ENCODE data around the gene SCGB1D1.

Gene SCGB1D1, protein sequence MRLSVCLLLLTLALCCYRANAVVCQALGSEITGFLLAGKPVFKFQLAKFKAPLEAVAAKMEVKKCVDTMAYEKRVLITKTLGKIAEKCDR

GRCh38 chr11:62190011-62190410 is at the start of gene SCGB1D1:
Gene SCGB1D1 (plus strand): TSS chr11:62190216. CDS start chr11:62190285, 69 bp downstream.
- no peak for DNase-seq (ENCODE audit: low read depth)
- TF ChIP-seq, protein P1, sequence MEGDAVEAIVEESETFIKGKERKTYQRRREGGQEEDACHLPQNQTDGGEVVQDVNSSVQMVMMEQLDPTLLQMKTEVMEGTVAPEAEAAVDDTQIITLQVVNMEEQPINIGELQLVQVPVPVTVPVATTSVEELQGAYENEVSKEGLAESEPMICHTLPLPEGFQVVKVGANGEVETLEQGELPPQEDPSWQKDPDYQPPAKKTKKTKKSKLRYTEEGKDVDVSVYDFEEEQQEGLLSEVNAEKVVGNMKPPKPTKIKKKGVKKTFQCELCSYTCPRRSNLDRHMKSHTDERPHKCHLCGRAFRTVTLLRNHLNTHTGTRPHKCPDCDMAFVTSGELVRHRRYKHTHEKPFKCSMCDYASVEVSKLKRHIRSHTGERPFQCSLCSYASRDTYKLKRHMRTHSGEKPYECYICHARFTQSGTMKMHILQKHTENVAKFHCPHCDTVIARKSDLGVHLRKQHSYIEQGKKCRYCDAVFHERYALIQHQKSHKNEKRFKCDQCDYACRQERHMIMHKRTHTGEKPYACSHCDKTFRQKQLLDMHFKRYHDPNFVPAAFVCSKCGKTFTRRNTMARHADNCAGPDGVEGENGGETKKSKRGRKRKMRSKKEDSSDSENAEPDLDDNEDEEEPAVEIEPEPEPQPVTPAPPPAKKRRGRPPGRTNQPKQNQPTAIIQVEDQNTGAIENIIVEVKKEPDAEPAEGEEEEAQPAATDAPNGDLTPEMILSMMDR (conservative IDR thresholded peaks at IDR 0.05; ENCODE audit: low read length) = no peak
- H3K4me3 ChIP-seq (ENCODE audit: low read length) = no peak within 1 kb of the TSS

DNA sequence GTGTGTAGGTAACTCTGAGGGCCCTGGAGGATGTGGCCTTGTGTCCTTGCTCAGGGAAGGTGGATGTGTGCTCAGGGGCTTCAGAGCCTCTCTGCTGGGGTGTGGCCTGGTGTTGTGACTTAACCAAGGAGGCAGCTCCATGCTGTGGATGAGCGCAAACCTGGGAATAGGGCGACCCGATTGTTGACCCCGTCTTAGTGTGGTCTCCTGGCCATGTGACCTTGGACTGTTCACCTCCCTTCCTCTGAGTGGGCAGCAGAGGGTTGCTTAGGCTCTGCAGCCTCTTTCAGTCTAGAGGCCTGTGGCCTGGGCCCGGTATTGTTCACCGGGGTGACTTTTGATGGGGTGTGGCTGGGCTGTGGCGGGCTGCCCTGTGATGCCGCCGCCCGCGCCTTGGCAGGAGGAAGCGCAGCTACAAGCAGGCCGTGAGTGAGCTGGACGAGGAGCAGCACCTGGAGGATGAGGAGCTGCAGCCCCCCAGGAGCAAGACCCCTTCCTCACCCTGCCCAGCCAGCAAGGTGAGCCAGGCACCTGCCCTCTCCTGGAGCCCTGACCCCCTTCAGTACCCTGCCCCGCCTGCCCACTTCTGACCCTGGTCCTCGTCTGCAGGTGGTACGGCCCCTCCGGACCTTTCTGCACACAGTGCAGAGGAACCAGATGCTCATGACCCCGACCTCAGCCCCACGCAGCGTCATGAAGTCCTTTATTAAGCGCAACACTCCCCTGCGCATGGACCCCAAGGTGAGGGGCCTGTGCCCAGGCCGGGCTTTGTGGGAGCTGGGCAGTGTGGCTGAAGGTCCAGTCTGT is 49.5 kb upstream of the SCGB1D1 start:
- no peak overlapping the region for H3K4me3 ChIP-seq (ENCODE audit: low read length)
- TF ChIP-seq, protein P1 (conservative IDR thresholded peaks at IDR 0.05; ENCODE audit: low read length) = no peak
- DNase-seq (ENCODE audit: low read depth) = no peak

- no peak for DNase-seq (ENCODE audit: low read depth)
- H3K4me3 ChIP-seq (ENCODE audit: low read length) = no peak overlapping the region
- TF ChIP-seq, protein P1 (conservative IDR thresholded peaks at IDR 0.05; ENCODE audit: low read length) = no peak
Measured at GRCh38 chr11:62141111-62142042, 48.6 kb upstream of the SCGB1D1 start.

- no peak for DNase-seq (ENCODE audit: low read depth)
- TF ChIP-seq, protein P1 (conservative IDR thresholded peaks at IDR 0.05; ENCODE audit: low read length) = no peak
- H3K4me3 ChIP-seq (ENCODE audit: low read length) = no peak overlapping the region
Measured at GRCh38 chr11:62142043-62142375, 48.0 kb upstream of the SCGB1D1 start.

GRCh38 chr11:62142921-62143320 is 47.1 kb upstream of the SCGB1D1 start:
- TF ChIP-seq, protein P1 (conservative IDR thresholded peaks at IDR 0.05; ENCODE audit: low read length) = no peak
- no peak for DNase-seq (ENCODE audit: low read depth)
- H3K4me3 ChIP-seq (ENCODE audit: low read length) = no peak overlapping the region

DNA sequence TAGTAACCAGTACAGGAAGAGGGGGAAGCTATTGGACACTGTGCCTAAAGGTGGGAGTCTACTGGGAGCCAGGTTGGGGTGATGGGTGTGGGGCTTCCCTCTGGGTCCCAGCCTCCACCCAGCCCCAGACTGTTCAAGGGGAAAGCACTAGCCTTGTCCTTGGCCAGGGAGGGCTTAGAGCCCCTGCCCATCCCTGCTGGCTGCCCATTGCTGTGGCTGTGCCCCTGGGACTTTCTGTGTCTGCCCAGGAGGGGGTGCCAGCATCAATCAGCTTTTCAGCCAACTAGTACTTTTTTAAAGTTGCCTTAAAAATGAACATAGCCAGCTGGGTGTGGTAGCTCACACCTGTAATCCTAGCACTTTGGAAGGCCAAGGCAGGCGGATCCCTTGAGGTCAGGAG is 46.3 kb upstream of the SCGB1D1 start:
- TF ChIP-seq, protein P1 (conservative IDR thresholded peaks at IDR 0.05; ENCODE audit: low read length) = no peak
- no peak for DNase-seq (ENCODE audit: low read depth)
- H3K4me3 ChIP-seq (ENCODE audit: low read length) = no peak overlapping the region

All from AG10803 (cell line).